Measurements from ENCODE around the gene SMCO1. TPM values are rescaled to one million over a fixed set of nuclear protein-coding genes. Genes with fewer than 3 reads are reported as not detected.

SMCO1 gene
- total and polyA plus RNA-seq, 2 of the 4 experiments (the other 2 are of a cell fraction): not detected

DNA sequence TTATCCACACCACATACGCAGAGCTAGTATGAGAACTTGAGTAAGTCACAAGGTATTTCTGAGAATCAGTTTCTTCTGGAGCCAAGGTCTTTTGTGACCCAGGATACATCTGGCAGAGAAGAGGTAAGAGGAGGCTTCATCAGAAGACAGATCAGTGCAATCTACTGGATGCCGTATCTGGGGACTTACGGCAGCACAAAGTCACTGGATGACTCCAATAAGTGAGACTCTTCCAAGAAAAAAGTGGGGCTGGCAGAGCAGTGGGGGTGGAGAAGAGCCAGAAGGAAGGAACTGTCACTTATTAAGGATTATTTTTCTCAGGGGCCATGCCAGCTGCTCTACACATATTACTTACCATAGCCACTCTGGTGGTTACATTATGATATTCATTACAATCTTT, 51.3 kb downstream of the SMCO1 start:
- H3K36me3 ChIP-seq (ENCODE audit: control insufficient read depth, insufficient read depth, low read length): no peaks in the 10 kb centered on the region
- no peak overlapping the region for H4K8ac ChIP-seq (ENCODE audit: low read depth in 2 of 2, low read length in 2 of 2)
- H2BK5ac ChIP-seq (ENCODE audit: low read depth, low read length, poor library complexity, severe bottlenecking): no peak overlapping the region
- intact Hi-C loops (cut with micrococcal nuclease) (no loop called here), in situ Hi-C loops (cut with MboI; ENCODE audit: low sequenced_read_pairs) (no loop called here), dilution Hi-C loops (cut with HindIII; ENCODE audit: low sequenced_read_pairs, unreplicated experiment) (no loop called here)
- no peak overlapping the region for H2BK15ac ChIP-seq (ENCODE audit: low read depth, low read length)
- CTCF ChIA-PET: no interaction called here
- no peaks in the 10 kb centered on the region for H3K9me3 ChIP-seq (ENCODE audit: control insufficient read depth, insufficient read depth, low read length)
- TF ChIP-seq FOS (IDR thresholded peaks at IDR 0.05; ENCODE audit: low read depth, low read length): no peak
- no peak for TF ChIP-seq RFX5 (IDR thresholded peaks at IDR 0.05; ENCODE audit: low read depth, low read length)
- no peak for TF ChIP-seq BHLHE40 (IDR thresholded peaks at IDR 0.05; ENCODE audit: low read depth, low read length)
- TF ChIP-seq CTCF (conservative IDR thresholded peaks at IDR 0.05; ENCODE audit: low read depth, low read length): no peak
- no peak for TF ChIP-seq MAFK (IDR thresholded peaks at IDR 0.05; ENCODE audit: low read depth, low read length)
- no peak for TF ChIP-seq RCOR1 (IDR thresholded peaks at IDR 0.05; ENCODE audit: insufficient replicate concordance, low read length)
- no peak for TF ChIP-seq SMC3 (IDR thresholded peaks at IDR 0.05; ENCODE audit: low read depth, low read length)
- TF ChIP-seq MAZ (IDR thresholded peaks at IDR 0.05; ENCODE audit: borderline replicate concordance, low read depth, low read length): no peak
- TF ChIP-seq MXI1 (IDR thresholded peaks at IDR 0.05; ENCODE audit: borderline replicate concordance, low read depth, low read length): no peak
- no peak for TF ChIP-seq NFE2L2 (IDR thresholded peaks at IDR 0.05; ENCODE audit: low read depth, low read length)
- no peak for TF ChIP-seq CEBPB (IDR thresholded peaks at IDR 0.05; ENCODE audit: low read depth, low read length)
- TF ChIP-seq, protein P1, sequence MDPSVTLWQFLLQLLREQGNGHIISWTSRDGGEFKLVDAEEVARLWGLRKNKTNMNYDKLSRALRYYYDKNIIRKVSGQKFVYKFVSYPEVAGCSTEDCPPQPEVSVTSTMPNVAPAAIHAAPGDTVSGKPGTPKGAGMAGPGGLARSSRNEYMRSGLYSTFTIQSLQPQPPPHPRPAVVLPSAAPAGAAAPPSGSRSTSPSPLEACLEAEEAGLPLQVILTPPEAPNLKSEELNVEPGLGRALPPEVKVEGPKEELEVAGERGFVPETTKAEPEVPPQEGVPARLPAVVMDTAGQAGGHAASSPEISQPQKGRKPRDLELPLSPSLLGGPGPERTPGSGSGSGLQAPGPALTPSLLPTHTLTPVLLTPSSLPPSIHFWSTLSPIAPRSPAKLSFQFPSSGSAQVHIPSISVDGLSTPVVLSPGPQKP (IDR thresholded peaks at IDR 0.05; ENCODE audit: borderline replicate concordance, low read depth, low read length): no peak
- no peak for TF ChIP-seq POLR2A (IDR thresholded peaks at IDR 0.05; ENCODE audit: low read depth, low read length)
- no peak for TF ChIP-seq CHD1 (IDR thresholded peaks at IDR 0.05; ENCODE audit: low read depth, low read length)
- TF ChIP-seq RAD21 (IDR thresholded peaks at IDR 0.05; ENCODE audit: low read length): no peak
- TF ChIP-seq USF2 (IDR thresholded peaks at IDR 0.05; ENCODE audit: low read depth, low read length): no peak
- H2BK20ac ChIP-seq (ENCODE audit: low read depth, low read length): no peak overlapping the region
- POLR2A ChIA-PET (ENCODE audit: unreplicated experiment): no interaction called here
- no peak overlapping the region for H3K23ac ChIP-seq (ENCODE audit: low read depth, low read length)
- no peak for DNase-seq
- no peak overlapping the region for H2AFZ ChIP-seq (replicated peaks; ENCODE audit: low read length, poor library complexity)
- no peaks in the 10 kb centered on the region for H4K20me1 ChIP-seq (ENCODE audit: insufficient read depth, low read length)
- H3K14ac ChIP-seq (replicated peaks; ENCODE audit: low read depth, low read length): no peak overlapping the region
- H3K27ac ChIP-seq (ENCODE audit: insufficient read depth, low read length): no peak overlapping the region
- no peaks in the 10 kb centered on the region; the same call in 1 of the 2 replicates for H3K9me1 ChIP-seq (ENCODE audit: insufficient read depth, low read length)
- H4K91ac ChIP-seq (ENCODE audit: insufficient read depth, low read depth, low read length): no peak overlapping the region
- H2AK9ac ChIP-seq (replicated peaks; ENCODE audit: low read depth, low read length, poor library complexity): no peak overlapping the region
- no peaks in the 10 kb centered on the region for H3K4me1 ChIP-seq (ENCODE audit: control insufficient read depth, insufficient read depth, low read length)
- ATAC-seq (ENCODE audit: low read depth): no peak
- H3K4me3 ChIP-seq (ENCODE audit: insufficient read depth, low read depth, low read length): no peak overlapping the region
- H3K4me2 ChIP-seq (ENCODE audit: low read depth, low read length): no peak overlapping the region
- H3K18ac ChIP-seq (ENCODE audit: low read depth, low read length): no peak overlapping the region
- no TSS peak for BruUV-seq (replicated peaks)
- H3K27me3 ChIP-seq (ENCODE audit: control insufficient read depth, insufficient read depth, low read length): no peaks in the 10 kb centered on the region
- no CpG with 5 or more reads among the region's 3 CpGs for WGBS, 2 experiments (ENCODE audit: extremely low coverage in 2 of 2, insufficient read length in 1 of 2)
- H3K9ac ChIP-seq (ENCODE audit: low read depth, low read length): no peak overlapping the region
- H3K79me1 ChIP-seq (ENCODE audit: low read depth in 1 of 2, low read length in 2 of 2): no peaks in the 10 kb centered on the region; a peak in 2 of 4 replicates
- no peak overlapping the region for H3K56ac ChIP-seq (ENCODE audit: extremely low read depth, insufficient read depth, low read length)
- H2AK5ac ChIP-seq (ENCODE audit: low read depth, low read length): no peak overlapping the region
- no peak overlapping the region for H2BK120ac ChIP-seq (ENCODE audit: low read depth, low read length)
- H3K4ac ChIP-seq (ENCODE audit: low read depth, low read length): no peak overlapping the region
- H4K5ac ChIP-seq (ENCODE audit: low read depth, low read length): no peak overlapping the region
